ENCODE measurements around the gene TTC9B.
"Not testable (repeated sequence)": the region's sequence is repeated elsewhere in the genome, so short reads cannot be mapped to it uniquely, and the experiment has no call there.

Gene TTC9B

GRCh38 chr19:40223135-40223822 is 5.1 kb upstream of the TTC9B start:
- H3K27ac ChIP-seq = no peak overlapping the region
- TF ChIP-seq CTCF (conservative IDR thresholded peaks at IDR 0.05) (no peak), ZFX (IDR thresholded peaks at IDR 0.05) (no peak)

- no peak overlapping the region for H3K27ac ChIP-seq
- TF ChIP-seq ZFX (IDR thresholded peaks at IDR 0.05) (no peak), CTCF (conservative IDR thresholded peaks at IDR 0.05) (peak; percentile 93)
Measured at GRCh38 chr19:40221858-40222619, 3.9 kb upstream of the TTC9B start.

GRCh38 chr19:40220674-40221073 is 2.5 kb upstream of the TTC9B start:
- no peak overlapping the region for H3K27ac ChIP-seq
- TF ChIP-seq ZFX (IDR thresholded peaks at IDR 0.05) (no peak), CTCF (conservative IDR thresholded peaks at IDR 0.05) (no peak)

GRCh38 chr19:40219721-40220276 is 1.6 kb upstream of the TTC9B start:
- no peak for TF ChIP-seq CTCF (conservative IDR thresholded peaks at IDR 0.05)
- TF ChIP-seq ZFX (IDR thresholded peaks at IDR 0.05) = no peak
- H3K27ac ChIP-seq = no peak overlapping the region

- not testable (repeated sequence) for H3K27ac ChIP-seq
Measured at GRCh38 chr19:40219029-40219428, 845 bp upstream of the TTC9B start.

- TF ChIP-seq CTCF (conservative IDR thresholded peaks at IDR 0.05) (peak; percentile 95), ZFX (IDR thresholded peaks at IDR 0.05) (peak; percentile 69; the same call in 1 of the 2 replicates)
- H3K27ac ChIP-seq = peak overlapping the region; percentile 52
Measured at GRCh38 chr19:40217027-40217810, 965 bp downstream of the TTC9B start.

GRCh38 chr19:40216777-40217026 is 1.5 kb downstream of the TTC9B start:
- H3K27ac ChIP-seq = peak overlapping the region; percentile 52; the same call in 1 of the 2 replicates
- no peak for TF ChIP-seq CTCF (conservative IDR thresholded peaks at IDR 0.05)
- TF ChIP-seq ZFX (IDR thresholded peaks at IDR 0.05) = no peak
